Activated CD4-positive, alpha-beta memory T cell treated with anti-CD3 and anti-CD28 coated beads, Interleukin-2, amount 10 ng/mL, durations not matched to agents 7 days and 5 days (primary cell): ENCODE measurements around the gene NHERF2. TPM values are rescaled to one million over a fixed set of nuclear protein-coding genes. Genes with fewer than 3 reads are reported as not detected.

Experiments used
- CTCF ChIA-PET: fragments of 350-600 bp; sonication (Branson Sonifier 250); formaldehyde crosslinking; loops from one replicate; lab custom pipeline; 2021; ENCODE audit warnings: antibody characterized with exemption, inconsistent platforms; lab: Charles Lee
- POLR2A ChIA-PET: fragments of 350-600 bp; sonication (Branson Sonifier 250); formaldehyde crosslinking; loops from one replicate; lab custom pipeline; 2021; ENCODE audit warnings: antibody characterized with exemption; lab: Charles Lee
- DNase-seq: peaks from one replicate; pipeline ENCODE4 v3.0.0-alpha.2; 2020
- H3K27ac Mint-ChIP-seq: one replicate; pipeline ENCODE4 v1.8.0; 2021; ENCODE audit warnings: mild to moderate bottlenecking, mixed read lengths
- H3K27me3 Mint-ChIP-seq: one replicate; pipeline ENCODE4 v1.8.0; 2021; ENCODE audit warnings: mixed read lengths
- H3K36me3 Mint-ChIP-seq: one replicate; pipeline ENCODE4 v1.8.0; 2021; ENCODE audit warnings: low read depth, mixed read lengths
- H3K4me1 Mint-ChIP-seq: one replicate; pipeline ENCODE4 v1.8.0; 2021; ENCODE audit warnings: mixed read lengths
- H3K4me3 Mint-ChIP-seq: one replicate; pipeline ENCODE4 v1.8.0; 2021; ENCODE audit warnings: mild to moderate bottlenecking, mixed read lengths
- H3K9me3 Mint-ChIP-seq: one replicate; pipeline ENCODE4 v1.8.0; 2021; ENCODE audit warnings: mixed read lengths
- total RNA-seq, 2 experiments: library from RNA; stranded (reverse); gene quantifications; one replicate each; pipeline ENCODE4 v1.2.3, GENCODE V29; 2021

NHERF2 gene
- total RNA-seq, 2 experiments from 2014 or later = 0.85 to 0.96 TPM

DNA sequence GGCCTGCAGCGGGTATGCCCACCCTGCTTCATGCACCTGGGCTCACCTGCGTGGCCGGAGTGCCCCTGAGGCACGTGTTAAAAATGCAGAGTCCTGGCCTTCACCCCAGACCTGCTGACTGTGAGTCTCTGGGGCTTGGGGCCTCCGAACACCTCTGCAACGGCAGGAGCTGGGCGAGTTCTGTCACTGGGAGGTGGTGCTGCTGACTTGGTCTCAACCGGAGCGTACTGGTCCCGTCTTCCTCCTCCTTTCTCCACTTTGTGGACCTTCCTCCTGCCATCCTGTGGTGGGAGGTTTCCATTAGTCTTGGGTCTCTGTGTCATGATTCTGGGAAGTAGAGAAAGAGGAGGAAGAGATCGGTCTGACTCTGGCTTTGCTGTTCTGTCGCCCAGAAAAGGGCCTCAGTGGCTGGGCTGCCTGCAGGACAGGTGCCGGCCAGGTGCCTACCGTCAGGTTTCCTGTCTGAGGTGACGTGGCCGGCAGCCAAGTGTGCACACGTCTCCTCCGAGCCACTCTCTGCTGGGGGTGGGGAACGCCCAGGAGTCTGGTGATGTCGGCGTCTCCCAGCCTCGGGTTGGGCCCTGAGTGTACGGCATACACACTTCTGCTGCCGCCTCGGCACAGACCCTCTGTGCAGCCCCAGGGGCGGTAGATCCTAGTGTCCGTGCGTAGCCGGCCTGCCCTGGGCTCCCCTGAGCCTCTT is 28.0 kb downstream of the NHERF2 start:
- Mint-ChIP-seq H3K4me3 (no peak overlapping the region), H3K36me3 (peaks cover 3% of the 10 kb centered on the region), H3K27me3 (no peaks in the 10 kb centered on the region), H3K4me1 (no peaks in the 10 kb centered on the region), H3K27ac (no peak overlapping the region), H3K9me3 (no peaks in the 10 kb centered on the region)
- ChIA-PET POLR2A (no interaction called here), CTCF (no interaction called here)
- DNase-seq = no peak

DNA sequence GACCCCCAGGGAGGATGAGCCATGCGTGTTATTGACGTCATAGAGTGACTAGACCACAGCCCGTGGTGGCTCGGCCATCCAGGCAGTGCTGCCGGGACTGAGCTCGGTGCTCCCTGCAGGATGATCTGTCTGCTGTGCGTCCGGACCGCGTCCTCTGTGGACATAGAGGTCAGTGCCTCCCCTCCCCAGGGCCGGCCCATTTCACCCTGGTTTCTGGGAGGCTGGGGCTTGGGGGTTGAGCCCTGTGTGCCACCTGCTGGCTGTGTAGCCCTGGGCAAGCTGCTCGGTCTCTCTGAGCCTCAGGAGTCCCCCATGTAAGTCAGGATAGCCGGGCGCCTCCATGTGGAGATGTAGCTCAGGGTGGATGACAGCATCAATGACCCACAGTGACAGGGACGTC is 29.4 kb downstream of the NHERF2 start:
- H3K4me1 Mint-ChIP-seq = no peaks in the 10 kb centered on the region
- ChIA-PET POLR2A (no interaction called here), CTCF (interaction anchor here (1.5 to 1.7 kb wide), 2 partner anchors 8 to 34 kb away, joined by 5 to 6 read pairs; partner anchors contain the start of genes NTHL1 and TSC2)
- H3K36me3 Mint-ChIP-seq = peaks cover 3% of the 10 kb centered on the region
- no peak for DNase-seq
- H3K27ac Mint-ChIP-seq = no peak overlapping the region
- H3K4me3 Mint-ChIP-seq = no peak overlapping the region
- no peaks in the 10 kb centered on the region for H3K27me3 Mint-ChIP-seq
- H3K9me3 Mint-ChIP-seq = no peaks in the 10 kb centered on the region

DNA sequence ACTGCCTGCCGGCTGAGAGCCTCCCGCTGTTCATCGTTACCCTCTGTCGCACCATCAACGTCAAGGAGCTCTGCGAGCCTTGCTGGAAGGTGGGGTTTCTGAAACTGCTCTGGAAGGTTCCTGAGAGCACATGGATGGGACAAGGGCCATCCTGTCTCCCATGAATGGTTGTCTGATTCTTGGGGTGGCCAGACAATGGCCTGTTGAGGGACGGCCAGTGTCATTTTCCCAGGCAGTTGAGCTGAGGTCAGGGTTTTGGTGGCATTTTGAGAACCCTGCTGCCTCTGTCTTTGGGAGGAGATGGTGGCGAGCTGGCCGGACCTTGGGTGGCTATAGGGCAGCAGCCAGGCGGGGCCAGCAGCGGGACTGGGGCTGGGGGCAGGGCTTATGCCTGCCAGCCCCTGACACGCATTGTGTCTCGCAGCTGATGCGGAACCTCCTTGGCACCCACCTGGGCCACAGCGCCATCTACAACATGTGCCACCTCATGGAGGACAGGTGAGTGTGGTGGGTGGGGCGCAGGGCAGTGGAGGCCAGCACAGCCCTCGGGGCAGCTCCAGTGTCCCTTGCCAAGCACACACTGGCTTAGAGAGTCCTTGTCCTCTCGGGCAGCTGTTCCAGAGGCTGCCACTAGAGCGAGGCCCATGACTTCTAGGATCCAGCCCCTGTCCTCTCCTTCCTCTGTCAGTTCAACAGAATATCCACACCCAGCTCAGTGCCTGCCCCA is 30.1 kb downstream of the NHERF2 start:
- DNase-seq = no peak
- CTCF ChIA-PET = interaction anchor here (1.5 to 1.7 kb wide), 2 partner anchors 9 to 34 kb away, joined by 5 to 6 read pairs; partner anchors contain the start of genes NTHL1 and TSC2
- H3K4me1 Mint-ChIP-seq = no peaks in the 10 kb centered on the region
- POLR2A ChIA-PET = no interaction called here
- H3K9me3 Mint-ChIP-seq = no peaks in the 10 kb centered on the region
- no peak overlapping the region for H3K27ac Mint-ChIP-seq
- no peaks in the 10 kb centered on the region for H3K27me3 Mint-ChIP-seq
- H3K36me3 Mint-ChIP-seq = peaks cover 3% of the 10 kb centered on the region
- H3K4me3 Mint-ChIP-seq = no peak overlapping the region

DNA sequence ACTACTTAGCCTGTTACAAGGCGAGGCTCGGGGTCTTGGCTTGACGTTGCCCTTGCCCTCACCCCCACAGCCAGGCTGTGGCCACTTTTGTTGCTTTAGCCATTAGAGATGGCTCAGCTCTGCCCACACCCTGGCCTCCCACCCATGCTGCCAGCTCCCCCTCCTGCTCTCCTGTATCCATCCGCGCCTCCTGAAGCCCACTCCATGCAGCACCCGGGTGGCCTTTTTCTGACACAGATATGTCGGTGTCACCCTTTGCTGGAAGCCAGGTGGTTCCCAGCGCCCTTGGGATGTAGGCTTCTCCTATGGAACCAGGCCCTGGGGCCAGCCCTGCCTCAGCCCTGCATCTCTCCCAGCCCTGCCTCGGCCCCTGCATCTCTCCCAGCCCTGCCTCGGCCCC is 30.7 kb downstream of the NHERF2 start:
- peaks cover 3% of the 10 kb centered on the region for H3K36me3 Mint-ChIP-seq
- ChIA-PET CTCF (no interaction called here), POLR2A (no interaction called here)

DNA sequence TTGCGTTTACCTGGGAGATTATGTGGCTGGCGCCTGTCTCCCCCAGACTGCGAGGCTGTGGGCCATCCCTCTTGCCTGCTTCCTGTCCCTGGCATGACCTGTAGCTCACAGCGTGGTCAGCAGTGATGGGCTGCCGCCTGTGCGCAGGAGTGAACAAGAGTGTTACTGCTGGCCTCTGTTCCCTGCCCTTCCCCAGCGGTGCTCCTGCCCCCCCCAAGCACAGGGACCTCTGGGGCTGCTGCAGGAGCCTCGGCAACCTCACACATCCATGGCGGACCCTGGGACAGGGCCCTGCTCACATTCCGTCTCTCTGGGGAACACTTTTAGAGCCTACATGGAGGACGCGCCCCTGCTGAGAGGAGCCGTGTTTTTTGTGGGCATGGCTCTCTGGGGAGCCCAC is 31.7 kb downstream of the NHERF2 start:
- H3K4me3 Mint-ChIP-seq = no peak overlapping the region
- peaks cover 3% of the 10 kb centered on the region for H3K36me3 Mint-ChIP-seq
- no peak for DNase-seq
- H3K27ac Mint-ChIP-seq = no peak overlapping the region
- POLR2A ChIA-PET = no interaction called here
- CTCF ChIA-PET = no interaction called here
- no peaks in the 10 kb centered on the region for H3K4me1 Mint-ChIP-seq
- no peaks in the 10 kb centered on the region for H3K27me3 Mint-ChIP-seq
- no peaks in the 10 kb centered on the region for H3K9me3 Mint-ChIP-seq

More for the DNA sequence above, 30.7 kb downstream of the NHERF2 start:
- H3K4me3 Mint-ChIP-seq = no peak overlapping the region
- no peaks in the 10 kb centered on the region for H3K4me1 Mint-ChIP-seq
- no peak for DNase-seq
- H3K27me3 Mint-ChIP-seq = no peaks in the 10 kb centered on the region
- no peaks in the 10 kb centered on the region for H3K9me3 Mint-ChIP-seq
- H3K27ac Mint-ChIP-seq = no peak overlapping the region

DNA sequence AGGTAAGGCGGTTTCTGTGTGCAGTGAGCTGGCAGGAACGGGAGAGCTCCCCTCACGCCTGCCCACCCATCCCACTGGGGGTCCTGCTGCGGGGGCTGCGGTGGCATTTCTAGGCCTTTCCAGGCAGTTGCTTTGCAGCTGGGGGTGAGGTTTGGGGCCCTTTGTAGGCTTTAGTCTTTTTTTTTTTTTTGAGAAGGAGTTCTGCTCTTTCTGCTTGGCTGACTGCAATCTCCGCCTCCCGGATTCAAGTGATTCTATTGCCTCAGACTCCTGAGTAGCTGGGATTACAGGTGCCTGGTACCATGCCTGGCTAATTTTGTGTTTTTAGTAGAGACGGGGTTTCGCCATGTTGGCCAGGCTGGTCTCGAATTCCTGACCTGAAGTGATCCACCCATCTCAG is 32.2 kb downstream of the NHERF2 start:
- Mint-ChIP-seq H3K27ac (no peak overlapping the region), H3K4me1 (no peaks in the 10 kb centered on the region), H3K9me3 (no peaks in the 10 kb centered on the region), H3K4me3 (no peak overlapping the region), H3K36me3 (peaks cover 3% of the 10 kb centered on the region), H3K27me3 (no peaks in the 10 kb centered on the region)
- DNase-seq = no peak
- POLR2A ChIA-PET = no interaction called here
- CTCF ChIA-PET = interaction anchor here (0.9 kb wide), 1 partner anchor 11 kb away, joined by 6 read pairs; the partner anchor contains the start of genes NTHL1 and TSC2

DNA sequence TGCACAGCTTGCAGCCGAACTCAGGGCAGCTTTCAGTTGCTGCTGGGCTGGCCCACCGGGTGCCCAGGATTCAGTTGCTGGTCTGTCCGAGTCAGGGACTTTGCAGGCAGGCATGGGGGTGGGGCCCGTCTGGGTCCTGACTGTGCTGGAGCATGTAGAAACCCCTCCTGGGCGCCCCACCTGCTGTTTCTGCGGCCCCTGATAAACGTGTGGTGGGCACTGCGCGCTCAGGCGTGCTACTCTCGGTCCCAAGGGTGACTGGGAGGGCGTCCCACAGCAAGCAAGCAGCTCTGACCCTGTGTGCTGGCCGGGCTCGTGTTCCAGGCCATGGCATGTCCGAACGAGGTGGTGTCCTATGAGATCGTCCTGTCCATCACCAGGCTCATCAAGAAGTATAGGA is 33.6 kb downstream of the NHERF2 start:
- Mint-ChIP-seq H3K36me3 (peaks cover under 1% of the 10 kb centered on the region), H3K9me3 (no peaks in the 10 kb centered on the region), H3K4me1 (no peaks in the 10 kb centered on the region), H3K27ac (no peak overlapping the region), H3K4me3 (no peak overlapping the region), H3K27me3 (no peaks in the 10 kb centered on the region)
- CTCF ChIA-PET = no interaction called here
- DNase-seq = no peak
- POLR2A ChIA-PET = no interaction called here

DNA sequence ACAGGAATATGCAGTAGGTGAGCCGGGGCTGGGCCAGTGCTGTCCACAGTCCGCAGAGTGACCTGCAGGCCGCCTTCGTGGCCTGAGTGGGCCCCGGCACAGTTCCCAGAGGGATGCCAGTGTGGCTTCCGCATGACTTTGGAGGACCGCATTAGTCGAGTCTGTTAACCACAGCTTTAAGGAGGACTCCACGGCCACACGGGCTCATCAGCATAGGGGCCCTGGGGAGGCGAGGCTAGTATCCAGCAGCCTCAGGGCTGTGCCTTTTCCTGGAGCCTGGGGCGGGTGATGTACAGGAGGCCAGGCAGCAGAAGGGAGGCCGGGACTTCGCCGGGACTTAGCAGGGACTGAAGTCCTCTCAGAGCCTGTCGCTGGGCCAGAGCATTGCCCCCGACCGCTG is 34.3 kb downstream of the NHERF2 start:
- no peaks in the 10 kb centered on the region for H3K9me3 Mint-ChIP-seq
- H3K27me3 Mint-ChIP-seq = no peaks in the 10 kb centered on the region
- peaks cover 3% of the 10 kb centered on the region for H3K36me3 Mint-ChIP-seq
- no peak overlapping the region for H3K27ac Mint-ChIP-seq
- no peak overlapping the region for H3K4me3 Mint-ChIP-seq
- no peak for DNase-seq
- POLR2A ChIA-PET = no interaction called here
- CTCF ChIA-PET = no interaction called here
- peaks cover 3% of the 10 kb centered on the region for H3K4me1 Mint-ChIP-seq

DNA sequence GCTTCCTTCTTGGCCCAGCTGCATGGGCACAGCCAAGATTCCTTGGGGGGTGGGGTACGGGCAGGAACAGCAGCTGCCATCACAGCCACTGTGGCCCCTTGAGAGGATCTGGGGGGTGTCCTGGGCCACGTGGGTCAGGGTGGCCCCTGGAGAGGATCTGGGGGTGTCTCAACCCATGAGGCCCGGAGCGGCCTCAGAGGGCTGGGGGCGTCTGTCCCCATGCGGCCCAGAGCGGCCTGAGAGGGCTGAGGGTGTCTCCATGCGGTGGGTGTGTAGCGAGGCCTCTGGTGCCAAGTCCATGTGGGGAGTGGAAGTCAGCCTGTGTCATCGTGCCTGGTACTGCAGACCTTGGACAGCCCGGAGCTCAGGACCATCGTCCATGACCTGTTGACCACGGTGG is 34.8 kb downstream of the NHERF2 start:
- Mint-ChIP-seq H3K4me1 (peaks cover 4% of the 10 kb centered on the region), H3K27me3 (no peaks in the 10 kb centered on the region), H3K36me3 (peaks cover 7% of the 10 kb centered on the region), H3K27ac (no peak overlapping the region), H3K4me3 (no peak overlapping the region), H3K9me3 (no peaks in the 10 kb centered on the region)
- ChIA-PET CTCF (no interaction called here), POLR2A (no interaction called here)
- DNase-seq = no peak

DNA sequence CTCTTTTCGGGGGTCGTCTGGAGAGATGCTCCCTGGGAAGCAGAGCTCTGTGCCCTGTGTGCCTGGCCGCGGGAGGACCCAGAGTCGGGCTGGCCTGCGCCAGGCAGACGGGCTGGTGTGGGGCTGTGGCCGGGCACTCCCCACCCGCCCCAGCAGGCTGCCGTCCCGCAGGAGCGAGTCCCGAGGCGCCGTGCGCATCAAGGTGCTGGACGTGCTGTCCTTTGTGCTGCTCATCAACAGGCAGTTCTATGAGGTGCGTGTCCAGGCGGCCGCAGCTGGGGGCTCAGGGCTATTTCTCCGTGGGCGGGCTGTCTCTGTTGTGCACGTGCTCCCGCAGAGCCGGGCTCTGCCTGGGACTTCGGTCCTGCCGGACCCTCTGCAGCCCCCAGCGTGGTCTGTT is 36.1 kb downstream of the NHERF2 start:
- POLR2A ChIA-PET = interaction anchor here (1.6 kb wide), 1 partner anchor 9 kb away, joined by 4 read pairs; no protein-coding TSS in a partner anchor
- no peaks in the 10 kb centered on the region for H3K9me3 Mint-ChIP-seq
- peaks cover 13% of the 10 kb centered on the region for H3K36me3 Mint-ChIP-seq
- CTCF ChIA-PET = no interaction called here
- DNase-seq = no peak
- peaks cover 4% of the 10 kb centered on the region for H3K4me1 Mint-ChIP-seq
- no peak overlapping the region for H3K4me3 Mint-ChIP-seq
- no peak overlapping the region for H3K27ac Mint-ChIP-seq
- H3K27me3 Mint-ChIP-seq = no peaks in the 10 kb centered on the region

DNA sequence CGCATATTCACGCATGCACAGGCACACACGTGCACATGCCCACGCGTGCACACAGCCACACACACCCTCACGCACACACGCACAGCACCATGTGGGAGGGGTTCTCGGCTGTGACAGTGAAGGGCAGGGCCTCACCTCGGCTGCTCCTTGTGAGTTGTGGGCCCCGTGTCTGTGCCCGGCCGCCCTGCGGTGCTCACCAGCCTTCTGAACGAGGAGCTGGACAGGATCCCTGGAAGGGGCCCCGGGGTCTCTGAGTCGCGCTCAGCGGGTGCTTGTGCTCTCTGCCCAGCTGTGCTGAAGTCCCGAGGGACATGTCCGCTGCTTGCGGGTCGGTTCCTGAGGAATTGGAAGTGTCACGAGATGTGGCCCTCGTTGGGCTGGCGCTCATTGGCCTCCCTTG is 37.2 kb downstream of the NHERF2 start:
- Mint-ChIP-seq H3K4me1 (peaks cover 4% of the 10 kb centered on the region), H3K27ac (no peak overlapping the region)
- POLR2A ChIA-PET = no interaction called here

DNA sequence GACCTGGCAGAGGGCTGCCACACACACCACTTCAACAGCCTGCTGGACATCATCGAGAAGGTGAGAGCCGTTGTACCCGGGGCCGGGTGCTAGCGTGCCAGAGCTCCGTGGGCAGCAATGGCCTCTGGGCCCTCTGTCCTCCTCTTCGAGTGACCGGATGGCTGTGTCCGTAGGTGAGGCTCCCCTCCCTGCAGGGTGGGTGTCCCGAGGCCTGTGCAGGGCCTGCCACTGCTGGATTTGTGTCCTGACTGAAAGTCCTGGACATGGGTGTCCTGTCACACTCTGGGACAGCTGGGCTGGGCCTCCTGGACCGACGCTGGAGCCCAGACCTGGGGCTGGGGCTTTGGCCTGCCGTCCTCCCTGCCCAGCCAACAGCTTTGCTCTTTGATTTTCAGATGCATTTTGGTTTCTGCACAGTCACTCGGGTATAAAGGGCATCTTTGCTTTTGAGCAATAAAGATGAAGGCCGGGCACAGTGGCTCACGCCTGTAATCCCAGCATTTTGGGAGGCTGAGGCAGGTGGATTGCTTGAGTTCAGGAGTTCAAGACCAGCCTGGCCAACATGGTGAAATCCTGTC is 37.8 kb downstream of the NHERF2 start:
- no peak overlapping the region for H3K4me3 Mint-ChIP-seq
- ChIA-PET CTCF (no interaction called here), POLR2A (no interaction called here)
- H3K4me1 Mint-ChIP-seq = peaks cover 4% of the 10 kb centered on the region
- DNase-seq = no peak
- H3K27me3 Mint-ChIP-seq = no peaks in the 10 kb centered on the region
- no peak overlapping the region for H3K27ac Mint-ChIP-seq
- no peaks in the 10 kb centered on the region for H3K9me3 Mint-ChIP-seq
- peaks cover 16% of the 10 kb centered on the region for H3K36me3 Mint-ChIP-seq

More for the DNA sequence above, 37.2 kb downstream of the NHERF2 start:
- H3K4me3 Mint-ChIP-seq = no peak overlapping the region
- H3K9me3 Mint-ChIP-seq = no peaks in the 10 kb centered on the region
- DNase-seq = no peak
- peaks cover 16% of the 10 kb centered on the region for H3K36me3 Mint-ChIP-seq
- CTCF ChIA-PET = no interaction called here
- H3K27me3 Mint-ChIP-seq = no peaks in the 10 kb centered on the region

DNA sequence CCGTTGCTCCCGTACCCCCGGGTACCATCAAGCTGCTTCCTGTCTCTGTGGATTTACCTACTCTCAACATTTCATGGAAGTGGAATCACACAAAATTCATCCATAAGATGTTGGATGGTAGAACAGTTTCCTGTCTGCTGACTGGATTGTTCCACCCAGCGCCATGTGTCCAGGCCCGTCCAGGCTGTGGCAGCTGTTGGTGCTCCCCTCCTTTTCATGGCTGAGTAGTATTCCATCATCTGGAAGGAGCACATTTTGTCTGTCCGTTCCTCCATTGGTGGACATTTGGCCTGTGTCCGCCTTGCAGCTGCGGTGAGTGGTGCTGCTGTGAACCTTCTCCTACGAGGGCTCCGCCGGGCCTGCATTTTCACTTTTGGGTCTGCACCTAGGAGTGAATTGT is 39.4 kb downstream of the NHERF2 start:
- Mint-ChIP-seq H3K4me3 (no peak overlapping the region), H3K9me3 (no peaks in the 10 kb centered on the region), H3K27me3 (no peaks in the 10 kb centered on the region), H3K27ac (no peak overlapping the region), H3K4me1 (peaks cover 4% of the 10 kb centered on the region), H3K36me3 (peaks cover 19% of the 10 kb centered on the region)
- ChIA-PET POLR2A (interaction anchor here (0.8 kb wide), 1 partner anchor 27 kb away, joined by 3 read pairs; no protein-coding TSS in a partner anchor), CTCF (interaction anchor here (0.5 to 1.0 kb wide), 2 partner anchors 55 to 74 kb away, joined by 3 read pairs; no protein-coding TSS in a partner anchor)
- DNase-seq = no peak
